ENCODE measurements around the gene AQR. TPM values are rescaled to one million over a fixed set of nuclear protein-coding genes. Genes with fewer than 3 reads are reported as not detected.

The AQR gene
- polyA plus RNA-seq, 1 of the 3 experiments (the other 2 are of a cell fraction) = 11.6 TPM

GRCh38 chr15:34883042-34883441, 86.5 kb downstream of the AQR start:
- Histone ChIP-seq H3F3A (replicated peaks; ENCODE audit: insufficient read depth) (peaks cover 7% of the 10 kb centered on the region), H3K27ac (ENCODE audit: low read depth in 2 of 2, low read length in 1 of 2) (0 out of 4 replicates have a peak overlapping the region, but pooled peaks of 1 of the 2 experiments have one; percentile 23), H3K9ac (no peak overlapping the region), H3K27me3 (ENCODE audit: insufficient read depth) (no peaks in the 10 kb centered on the region), H3K4me1 (ENCODE audit: control insufficient read depth in 1 of 2, insufficient read depth in 2 of 2, low read depth in 1 of 2, low read length in 1 of 2) (no peaks in the 10 kb centered on the region; a peak in 1 of 4 replicates), H3K4me2 (no peak overlapping the region), H3K79me2 (ENCODE audit: insufficient read depth) (no peaks in the 10 kb centered on the region), H2AFZ (ENCODE audit: low read depth) (no peak overlapping the region), H3K36me3 (replicated peaks in 1 of 2; ENCODE audit: control insufficient read depth in 1 of 2, insufficient read depth in 2 of 2, low read length in 1 of 2) (peaks cover 65 to 75% of the 10 kb centered on the region in 2 experiments), H3K9me3 (no peaks in the 10 kb centered on the region), H3K9me2 (no peaks in the 10 kb centered on the region), H4K20me1 (ENCODE audit: insufficient read depth) (no peaks in the 10 kb centered on the region), H3K4me3 (ENCODE audit: low read depth in 2 of 2, low read length in 1 of 2) (no peak overlapping the region)
- POLR2A ChIA-PET = no interaction called here
- DNase-seq = no peak
- TF ChIP-seq TCF12 (IDR thresholded peaks at IDR 0.05) = no peak
- no peak for TF ChIP-seq EZH2phosphoT487 (IDR thresholded peaks at IDR 0.05; ENCODE audit: borderline replicate concordance, low read depth)
- no peak for TF ChIP-seq RCOR1 (IDR thresholded peaks at IDR 0.05; ENCODE audit: low read length)
- TF ChIP-seq PBX3 (IDR thresholded peaks at IDR 0.05) = no peak
- no peak for TF ChIP-seq FOXM1 (IDR thresholded peaks at IDR 0.05; ENCODE audit: low read depth)
- no peak for TF ChIP-seq FOXJ3 (CRISPR knock-in tag; IDR thresholded peaks at IDR 0.05)
- no peak for TF ChIP-seq ELF1 (IDR thresholded peaks at IDR 0.05)
- no peak for TF ChIP-seq RFX5 (IDR thresholded peaks at IDR 0.05; ENCODE audit: low read length)
- TF ChIP-seq NFIC (IDR thresholded peaks at IDR 0.05; ENCODE audit: borderline replicate concordance) = no peak
- no peak for TF ChIP-seq ZBTB33 (IDR thresholded peaks at IDR 0.05; ENCODE audit: borderline replicate concordance, low read depth)
- no peak for TF ChIP-seq USF1 (IDR thresholded peaks at IDR 0.05; ENCODE audit: borderline replicate concordance, low read depth)
- no peak for TF ChIP-seq TEAD4 (IDR thresholded peaks at IDR 0.05; ENCODE audit: borderline replicate concordance, insufficient read depth)
- TF ChIP-seq NRF1 (IDR thresholded peaks at IDR 0.05; ENCODE audit: low read depth, low read length) = no peak
- TF ChIP-seq POLR2AphosphoS5 (IDR thresholded peaks at IDR 0.05; ENCODE audit: low read depth, low read length) = no peak
- no peak for TF ChIP-seq MXI1 (IDR thresholded peaks at IDR 0.05; ENCODE audit: low read depth, low read length)
- TF ChIP-seq YY1 (IDR thresholded peaks at IDR 0.05; ENCODE audit: low read depth) = no peak
- no peak for TF ChIP-seq GATA2 (CRISPR knock-in tag; IDR thresholded peaks at IDR 0.05)
- no peak for TF ChIP-seq USF2 (IDR thresholded peaks at IDR 0.05; ENCODE audit: borderline replicate concordance, low read depth, low read length)
- no peak for TF ChIP-seq REST (IDR thresholded peaks at IDR 0.05; ENCODE audit: low read depth, low read length)
- 100% methylated on average over 1 of the region's 1 CpG for WGBS (ENCODE audit: low lambda C conversion rate)
- CTCF ChIA-PET = interaction anchor here (1.3 kb wide), 1 partner anchor 13 kb away, joined by 3 read pairs; no protein-coding TSS in a partner anchor
